Ishikawa (cell line): Measurements from ENCODE around the gene PIGQ.

Experiments used
- CEBPB ChIP-seq: IDR thresholded peaks from 2 replicates; pipeline ENCODE4 v1.6.1; 2012
- CREB1 ChIP-seq: IDR thresholded peaks from 2 replicates; pipeline ENCODE4 v1.6.1; 2012; ENCODE audit warnings: low read depth
- EGR1 ChIP-seq: IDR thresholded peaks from 2 replicates; pipeline ENCODE4 v1.6.1; 2012
- EP300 ChIP-seq: IDR thresholded peaks from 2 replicates; pipeline ENCODE4 v1.6.1; 2012; ENCODE audit warnings: borderline replicate concordance
- RAD21 ChIP-seq: IDR thresholded peaks from 2 replicates; pipeline ENCODE4 v1.6.1; 2012; ENCODE audit warnings: low read depth
- REST ChIP-seq: IDR thresholded peaks from 2 replicates; pipeline ENCODE4 v1.6.1; 2012; ENCODE audit warnings: low read depth, mild to moderate bottlenecking
- TAF1 ChIP-seq: IDR thresholded peaks from 2 replicates; pipeline ENCODE4 v1.6.1; 2012; ENCODE audit warnings: low read depth, mild to moderate bottlenecking

GRCh38 chr16:575354-576196, 5.8 kb downstream of the PIGQ start:
- TF ChIP-seq CEBPB (no peak), REST (no peak), CREB1 (no peak), TAF1 (no peak), RAD21 (no peak), EP300 (no peak), EGR1 (no peak)
